Fibroblast of skin of right biceps (primary cell): Measurements from ENCODE around the gene ATP8A2.
"Not testable (repeated sequence)": the region's sequence is repeated elsewhere in the genome, so short reads cannot be mapped to it uniquely, and the experiment has no call there.

Experiments used
- DNase-seq: peaks from one replicate; pipeline ENCODE4 v3.0.0-alpha.2; 2013

The ATP8A2 gene

DNA sequence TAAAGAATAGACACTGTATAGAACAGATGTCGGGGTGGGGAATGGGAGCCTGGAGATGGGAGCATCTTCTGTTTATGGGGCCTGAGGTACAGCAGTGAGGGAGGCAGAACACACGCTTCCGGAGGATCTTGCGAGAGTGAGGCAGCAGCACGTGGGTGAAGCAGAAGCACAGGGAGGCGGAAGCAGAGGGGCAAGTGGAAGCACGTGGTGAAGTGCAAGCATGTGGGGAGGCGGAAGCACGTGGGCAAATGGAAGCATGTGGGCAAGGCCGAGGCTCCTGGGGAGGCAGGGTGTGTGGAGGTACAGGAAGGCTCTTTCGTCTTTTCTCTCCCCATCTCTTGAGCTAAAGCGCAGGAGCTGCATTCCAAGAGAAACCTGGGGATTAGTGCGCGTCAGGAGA, 198.4 kb downstream of the ATP8A2 start:
- no peak for DNase-seq

DNA sequence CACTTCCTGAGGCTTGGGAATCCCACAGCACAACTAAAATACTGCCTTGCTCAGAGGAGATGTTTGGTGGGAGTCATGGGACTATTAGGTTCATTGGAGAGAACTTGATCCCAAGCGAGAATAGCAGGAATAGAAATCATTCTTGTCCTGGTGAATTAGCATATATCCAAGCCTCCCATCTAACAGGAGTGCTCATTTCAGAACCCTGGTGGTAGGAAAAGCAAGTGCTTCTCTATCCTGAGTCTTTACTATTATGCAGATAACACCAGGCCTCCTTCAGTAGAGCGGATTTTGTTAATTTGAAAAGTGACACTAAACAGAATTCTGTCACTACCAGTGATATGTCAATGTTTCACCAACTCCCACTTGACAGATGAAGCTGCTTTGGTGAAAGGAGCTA, 199.5 kb downstream of the ATP8A2 start:
- DNase-seq: no peak

DNA sequence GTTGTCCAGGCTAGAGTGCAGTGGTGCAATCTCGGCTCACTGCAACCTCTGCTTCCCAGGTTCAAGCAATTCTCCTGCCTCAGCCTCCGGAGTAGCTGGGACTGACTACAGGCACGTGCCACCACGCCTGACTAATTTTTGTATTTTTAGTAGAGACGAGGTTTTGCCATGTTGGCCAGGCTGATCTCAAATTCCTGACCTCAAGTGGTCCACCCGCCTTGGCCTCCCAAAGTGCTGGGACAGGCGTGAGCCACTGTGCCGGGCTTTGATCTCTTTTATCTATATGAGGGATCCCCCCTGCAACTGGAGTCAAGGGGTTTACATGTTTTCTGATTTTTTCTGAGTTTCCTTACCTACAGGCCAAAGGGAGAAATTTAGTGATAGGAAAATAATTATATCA, 200.4 kb downstream of the ATP8A2 start:
- not testable (repeated sequence) for DNase-seq

DNA sequence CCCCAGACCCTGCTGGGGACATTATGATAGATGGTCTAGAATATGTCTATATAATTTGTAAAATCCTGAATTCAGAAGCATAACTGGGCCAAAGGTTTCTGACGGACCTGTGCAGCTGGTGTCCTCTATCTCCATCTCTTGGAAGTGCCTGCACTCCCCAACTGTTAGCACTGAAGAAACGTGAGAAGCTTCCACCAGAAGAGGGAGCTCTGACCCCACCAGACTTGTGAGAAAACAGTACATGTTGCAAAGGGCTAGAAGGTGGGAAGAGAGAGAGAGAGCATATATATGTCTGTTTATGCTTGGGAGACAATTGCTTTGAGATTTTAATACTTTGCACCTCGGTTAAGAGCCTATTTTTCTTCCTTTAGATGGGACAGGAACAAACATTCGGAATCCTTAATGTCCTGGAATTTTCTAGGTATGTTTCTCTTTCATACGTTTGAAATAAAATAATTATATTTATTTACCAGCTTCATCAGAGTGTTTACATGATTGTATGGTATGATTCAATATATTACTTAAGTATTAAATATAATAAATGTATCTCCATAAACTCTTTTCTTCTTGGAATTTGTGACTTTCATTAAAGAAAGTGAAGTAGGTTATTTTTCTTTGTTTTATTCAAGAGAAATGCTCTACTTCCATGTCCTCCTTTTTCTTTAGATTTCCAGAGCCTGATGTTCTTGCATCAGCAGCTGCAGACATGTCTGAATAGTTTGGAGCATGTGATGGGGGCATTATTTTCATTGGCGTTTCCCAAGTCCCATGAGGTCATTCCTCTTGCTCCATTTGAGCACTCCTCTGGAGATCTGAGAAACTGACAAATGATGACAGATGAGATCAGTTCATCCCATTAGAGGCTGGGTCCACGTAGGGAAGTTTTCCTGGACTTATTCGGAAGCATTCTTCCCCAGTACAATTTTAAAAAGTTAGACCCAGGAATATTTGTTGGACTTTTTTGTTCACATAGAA, 202.9 kb downstream of the ATP8A2 start:
- DNase-seq: peak; percentile 75

DNA sequence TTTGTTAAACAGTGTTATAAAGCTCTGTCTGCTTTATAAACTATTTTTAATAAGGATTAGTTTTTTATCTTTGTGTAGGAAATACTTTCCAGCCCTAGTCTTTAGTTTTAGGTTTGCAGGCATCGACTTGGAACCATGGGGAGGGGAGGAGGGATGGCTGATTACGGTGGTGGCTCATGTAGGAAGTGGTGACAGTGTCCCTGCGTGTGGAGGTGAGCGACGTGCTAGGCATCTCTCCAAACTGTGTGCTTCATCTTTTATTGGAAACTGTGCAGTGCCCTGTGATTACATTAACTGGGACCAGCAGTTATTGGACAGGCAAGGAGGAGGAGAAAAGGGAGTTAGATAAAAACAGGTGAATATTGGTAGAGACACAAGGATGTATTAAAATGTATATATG, 203.8 kb downstream of the ATP8A2 start:
- no peak for DNase-seq

DNA sequence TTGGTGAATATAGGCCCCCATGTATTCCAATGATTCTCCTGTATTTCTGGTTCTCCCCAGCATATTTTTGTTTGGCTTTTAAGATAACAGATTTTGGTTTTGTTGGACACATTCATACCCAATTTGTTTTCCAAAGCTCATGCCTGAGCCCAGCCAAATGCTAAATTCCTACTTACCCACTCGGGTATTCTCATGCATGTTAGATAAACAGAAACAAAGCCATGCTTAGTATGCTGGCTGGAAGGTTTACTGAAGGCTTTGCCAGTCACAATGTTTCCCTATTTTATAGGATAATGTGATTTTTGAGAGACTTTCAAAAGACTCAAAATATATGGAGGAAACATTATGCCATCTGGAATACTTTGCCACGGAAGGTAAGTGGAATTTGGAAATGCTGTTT, 206.8 kb downstream of the ATP8A2 start:
- no peak for DNase-seq

DNA sequence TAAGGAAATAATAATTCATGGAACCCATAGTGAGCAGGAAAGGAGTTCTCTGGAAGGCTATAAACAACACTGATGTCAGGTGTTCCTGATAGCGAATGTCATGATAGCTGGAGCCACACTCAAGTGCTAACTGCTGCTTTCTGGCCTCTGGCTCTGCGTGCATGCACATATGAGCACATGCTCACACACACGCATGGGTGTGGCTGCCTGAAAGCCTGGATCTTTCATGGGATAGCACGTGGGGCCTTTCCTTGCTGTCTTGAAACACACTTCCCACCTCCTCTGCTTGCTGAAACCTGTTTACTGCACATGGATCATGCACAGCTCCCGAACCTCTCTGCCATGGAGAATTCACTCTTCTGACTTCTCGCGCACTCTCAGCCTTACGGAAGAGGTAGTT, 207.4 kb downstream of the ATP8A2 start:
- DNase-seq: no peak

DNA sequence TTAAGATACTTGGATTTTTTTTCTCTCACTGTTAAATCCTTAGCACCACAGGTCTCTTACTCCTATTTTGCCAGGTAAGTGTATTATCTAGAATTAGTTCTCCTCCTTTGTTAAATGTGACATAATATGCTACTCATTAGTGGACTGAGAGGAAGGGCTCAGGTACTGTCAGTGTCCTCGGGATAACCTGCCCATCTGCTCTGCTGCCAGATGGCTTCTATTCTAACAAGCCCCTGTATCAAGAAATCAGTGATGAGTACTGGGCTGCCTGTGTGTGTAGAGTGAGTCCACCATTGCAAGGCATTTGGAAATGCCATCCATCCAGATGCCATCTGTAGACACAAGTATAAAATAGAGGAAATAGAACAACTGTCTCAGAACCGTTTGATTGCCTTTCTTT, 209.6 kb downstream of the ATP8A2 start:
- no peak for DNase-seq

DNA sequence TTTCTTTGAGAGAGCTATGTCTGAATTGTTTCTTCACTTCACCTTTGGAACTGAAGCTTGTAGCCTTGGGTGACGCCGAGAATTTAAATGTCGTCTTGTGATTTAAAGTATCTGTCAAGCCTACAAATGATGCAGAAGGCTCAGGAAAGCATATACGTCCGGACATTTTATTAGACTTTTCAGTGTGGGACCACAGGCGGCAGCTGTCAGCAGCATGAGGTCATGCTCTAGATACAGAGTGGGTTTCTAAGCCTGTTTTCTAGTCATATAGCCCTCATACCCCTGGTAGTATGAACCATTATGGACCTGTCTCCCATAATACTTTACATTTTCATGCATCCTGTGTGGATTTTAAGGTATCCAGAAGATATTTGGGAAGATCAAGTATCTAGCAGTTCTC, 212.3 kb downstream of the ATP8A2 start:
- no peak for DNase-seq

DNA sequence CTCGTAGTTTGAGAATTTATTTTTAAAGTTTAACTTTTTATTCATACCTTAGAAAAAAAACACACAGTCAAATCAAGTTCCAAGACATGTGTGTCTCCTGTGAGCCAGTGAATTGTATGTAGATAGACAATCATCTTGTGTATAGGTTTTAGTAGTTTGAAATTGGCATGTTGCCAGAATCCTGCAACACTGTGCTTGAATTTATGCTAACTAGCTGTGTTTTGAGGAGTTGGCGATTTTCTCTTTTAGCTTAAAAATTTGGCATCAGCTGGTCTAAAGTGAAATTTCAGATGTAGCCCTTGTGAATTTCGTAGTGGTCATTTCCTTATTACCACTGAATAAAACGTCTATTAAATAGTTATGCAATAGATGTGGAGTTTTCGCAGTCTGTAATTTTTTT, 213.2 kb downstream of the ATP8A2 start:
- DNase-seq: no peak

DNA sequence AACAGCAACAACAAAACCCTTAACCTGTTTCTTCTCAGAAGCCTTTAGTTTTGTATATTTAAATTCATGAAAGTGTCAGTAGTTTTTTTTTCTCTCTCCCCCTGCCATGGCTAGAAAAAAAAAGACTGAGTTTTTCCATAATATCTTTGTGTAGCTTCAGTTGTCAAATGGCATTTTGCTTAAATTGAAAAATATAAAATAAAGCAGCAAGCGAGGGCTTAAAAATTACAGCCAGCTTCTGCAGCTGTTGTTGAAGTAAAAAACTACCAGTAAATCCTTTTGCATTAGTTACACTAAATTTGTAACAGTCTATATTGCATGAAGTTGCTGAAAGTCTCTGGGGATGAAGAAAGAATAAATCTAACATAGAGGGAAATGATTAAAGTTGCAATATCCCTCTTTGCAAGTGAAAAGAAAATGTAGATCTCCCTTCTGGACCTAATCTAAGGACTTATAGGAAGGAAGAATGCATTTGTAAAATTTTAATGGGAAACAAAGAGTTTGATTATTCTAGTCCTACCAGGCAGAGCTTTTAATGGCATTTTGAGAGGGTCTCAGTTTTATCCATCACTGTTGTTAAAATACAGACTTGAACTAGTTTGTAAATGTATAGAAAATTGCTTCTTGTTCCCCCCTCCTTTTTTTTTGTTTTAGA, 215.7 kb downstream of the ATP8A2 start:
- no peak for DNase-seq

DNA sequence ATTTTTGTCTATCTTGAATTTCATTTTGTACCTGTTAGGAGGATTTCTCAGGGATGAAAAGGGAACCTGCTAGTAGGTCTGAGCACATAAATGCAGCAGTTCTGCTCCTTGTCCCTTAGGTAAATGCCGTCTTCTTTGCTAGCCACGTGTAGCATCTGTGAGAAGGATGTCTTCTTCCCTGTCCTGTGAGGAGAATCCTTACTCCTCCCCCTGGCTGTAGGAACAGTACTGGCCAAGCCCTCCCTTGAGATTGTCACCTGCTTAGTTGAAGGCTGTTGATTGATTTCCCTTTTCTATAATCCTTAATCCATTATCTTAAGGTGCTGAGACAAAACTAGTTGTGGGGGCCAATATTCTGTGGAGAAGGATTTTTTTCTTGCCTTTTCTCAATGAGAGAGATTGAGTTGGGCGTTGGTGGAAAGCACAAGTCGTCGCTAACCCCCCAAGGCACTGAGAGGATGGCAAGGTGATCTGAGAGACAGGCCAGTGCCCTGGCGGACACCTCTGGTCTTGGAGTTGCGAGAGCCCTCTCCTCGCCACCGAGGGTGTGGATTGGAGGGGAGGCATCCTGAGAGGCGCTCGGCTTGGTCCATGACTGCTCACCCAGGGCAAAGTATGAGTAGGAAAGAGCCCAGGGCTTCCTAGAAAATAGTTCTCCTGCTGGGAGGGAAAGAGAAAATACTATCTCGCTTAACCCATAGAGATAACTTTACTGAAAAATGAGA, 216.7 kb downstream of the ATP8A2 start:
- DNase-seq: no peak

DNA sequence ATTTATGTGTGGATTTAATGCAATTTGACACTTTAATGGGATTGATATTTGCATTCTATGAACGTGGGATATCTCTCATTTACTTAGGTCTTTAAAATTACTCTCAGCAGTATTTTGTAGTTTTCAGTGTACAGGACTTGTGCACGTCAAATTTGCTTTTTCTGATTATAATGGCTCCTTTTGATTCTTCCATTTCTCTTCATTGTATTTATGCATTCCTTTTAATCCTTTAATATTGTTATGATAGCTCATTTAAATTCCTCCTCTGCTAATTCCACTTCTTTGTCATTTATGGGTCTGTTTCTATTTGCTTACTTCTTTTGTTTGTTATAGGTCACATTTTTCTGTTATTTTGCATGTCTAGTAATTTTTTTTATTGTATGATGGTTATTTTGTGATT, 226.6 kb downstream of the ATP8A2 start:
- no peak for DNase-seq

DNA sequence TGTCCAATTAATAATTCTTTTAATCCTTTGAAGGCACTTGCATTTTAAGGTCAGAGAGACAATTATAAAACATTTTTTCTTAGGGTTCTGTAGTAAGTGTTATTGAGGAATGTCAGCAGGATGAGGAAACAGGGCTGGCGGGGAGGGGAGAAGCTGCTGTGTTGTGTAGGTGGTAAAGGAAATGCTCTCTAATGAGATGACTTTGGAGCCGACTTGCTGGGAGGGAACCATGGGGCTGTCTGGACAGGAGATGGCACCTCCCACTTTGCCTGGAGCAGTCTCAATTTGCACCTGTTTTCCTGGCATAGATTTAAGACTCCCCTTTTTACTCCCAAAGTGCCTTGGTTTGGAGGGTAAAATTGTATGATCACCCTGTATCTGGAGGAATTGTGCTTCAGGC, 230.4 kb downstream of the ATP8A2 start:
- DNase-seq: no peak

DNA sequence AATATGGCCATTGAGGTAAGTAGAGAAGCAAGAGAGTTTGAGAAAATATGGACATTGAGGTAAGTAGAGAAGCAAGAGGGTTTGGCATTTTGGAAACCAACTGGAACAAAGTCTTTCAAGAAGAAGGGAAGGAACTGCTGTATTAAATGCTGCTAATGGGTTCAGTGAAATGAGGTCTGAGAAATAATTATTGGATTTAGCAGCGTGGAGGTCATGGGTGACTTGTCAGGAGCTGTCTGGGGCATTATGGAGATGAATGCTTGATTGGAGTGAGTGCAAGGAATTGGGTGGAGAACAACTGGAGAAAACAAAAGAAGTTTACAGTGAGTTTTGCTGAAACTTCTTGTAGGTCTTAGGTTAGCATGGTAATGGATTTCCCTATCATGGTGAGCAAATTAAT, 232.3 kb downstream of the ATP8A2 start:
- no peak for DNase-seq

DNA sequence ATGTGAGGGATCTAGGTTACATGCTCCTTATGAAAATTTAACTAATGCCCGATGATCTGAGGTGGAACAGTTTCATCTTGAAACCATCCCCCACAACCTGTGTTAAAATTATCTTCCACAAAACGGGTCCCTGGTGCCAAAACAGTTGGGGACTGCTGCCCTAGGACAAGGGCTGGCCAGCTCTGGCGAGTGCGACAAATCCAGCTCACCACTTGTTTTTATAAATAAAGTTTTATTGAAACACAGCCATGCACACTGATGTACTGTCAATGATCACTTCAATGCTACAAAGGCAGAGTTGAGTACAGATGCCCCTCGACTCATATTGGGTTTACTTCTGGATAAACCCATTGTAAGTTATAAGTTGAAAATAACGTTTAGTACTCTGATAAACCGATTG, 235.3 kb downstream of the ATP8A2 start:
- DNase-seq: no peak

DNA sequence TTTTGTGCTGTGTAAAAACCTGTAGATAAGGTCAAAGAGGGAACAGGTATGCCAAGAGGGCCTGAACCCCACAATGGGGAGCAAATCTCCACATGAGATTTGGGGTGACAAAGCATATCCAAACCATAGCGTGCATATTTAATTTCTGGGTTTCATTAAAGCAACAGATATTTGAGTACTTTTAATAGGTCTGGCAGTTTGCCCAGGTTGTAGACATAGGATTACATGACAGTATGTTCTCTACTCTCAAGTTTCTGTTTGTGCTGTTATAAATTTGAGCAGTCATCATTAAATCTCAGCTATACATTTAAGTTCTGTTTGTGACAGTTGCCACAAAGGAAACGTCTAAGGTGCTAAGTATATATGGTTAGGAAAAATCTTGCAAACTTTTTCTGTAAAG, 236.4 kb downstream of the ATP8A2 start:
- DNase-seq: no peak

DNA sequence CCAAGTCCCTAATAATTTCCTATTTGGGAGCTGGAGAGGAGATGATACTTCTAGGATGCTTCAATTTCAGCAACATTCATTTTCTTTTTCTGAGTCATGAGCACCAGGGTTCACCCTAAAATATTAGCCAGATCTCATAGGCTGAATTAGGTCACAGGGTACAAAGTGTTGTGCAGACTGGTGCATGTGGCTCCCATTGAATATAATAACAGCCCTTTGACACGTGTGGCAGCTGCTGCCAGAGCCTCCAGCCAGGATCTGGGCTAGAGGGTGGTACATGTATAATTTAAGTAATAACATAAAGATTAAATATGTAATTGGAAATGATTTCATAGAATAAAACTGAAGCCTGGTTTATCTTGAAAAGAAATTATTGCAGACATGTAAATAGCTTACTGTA, 244.9 kb downstream of the ATP8A2 start:
- no peak for DNase-seq

DNA sequence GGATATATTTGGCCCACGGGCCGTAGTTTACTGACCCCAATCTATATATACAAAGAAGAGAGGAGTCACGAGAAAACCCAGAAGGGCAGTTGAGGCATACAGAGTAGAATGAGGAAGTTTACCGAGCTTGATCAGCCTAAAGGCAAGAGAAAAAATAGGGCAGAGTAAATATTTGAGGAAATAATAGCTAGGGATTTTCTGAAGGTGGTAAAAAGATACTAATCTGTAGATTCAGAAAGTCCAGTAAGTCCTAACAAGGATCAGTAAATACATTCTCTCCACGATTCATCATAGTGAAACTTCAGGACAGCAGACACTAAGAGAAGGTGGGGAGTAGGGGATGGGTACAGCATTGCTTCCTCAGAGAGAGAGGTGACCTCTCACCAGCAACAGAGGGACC, 248.1 kb downstream of the ATP8A2 start:
- no peak for DNase-seq

DNA sequence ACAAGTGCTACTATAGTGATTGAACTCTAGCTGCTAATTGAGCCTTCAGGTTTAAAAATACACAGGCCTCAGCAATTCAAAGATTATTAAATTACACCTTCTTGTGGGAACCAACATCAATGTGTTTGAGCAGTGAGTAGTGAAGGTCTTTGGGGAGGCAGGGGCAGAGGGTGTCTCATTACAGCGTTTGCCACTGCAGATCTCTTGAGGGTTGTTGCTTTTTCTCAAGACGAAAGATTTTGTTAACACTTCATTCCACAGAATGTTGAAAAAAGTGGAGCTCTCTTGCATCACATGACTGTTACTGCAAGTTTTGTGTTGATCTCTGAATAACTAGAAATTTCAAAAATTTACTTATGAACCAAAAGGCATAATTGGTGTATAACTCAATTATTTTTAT, 253.6 kb downstream of the ATP8A2 start:
- no peak for DNase-seq

DNA sequence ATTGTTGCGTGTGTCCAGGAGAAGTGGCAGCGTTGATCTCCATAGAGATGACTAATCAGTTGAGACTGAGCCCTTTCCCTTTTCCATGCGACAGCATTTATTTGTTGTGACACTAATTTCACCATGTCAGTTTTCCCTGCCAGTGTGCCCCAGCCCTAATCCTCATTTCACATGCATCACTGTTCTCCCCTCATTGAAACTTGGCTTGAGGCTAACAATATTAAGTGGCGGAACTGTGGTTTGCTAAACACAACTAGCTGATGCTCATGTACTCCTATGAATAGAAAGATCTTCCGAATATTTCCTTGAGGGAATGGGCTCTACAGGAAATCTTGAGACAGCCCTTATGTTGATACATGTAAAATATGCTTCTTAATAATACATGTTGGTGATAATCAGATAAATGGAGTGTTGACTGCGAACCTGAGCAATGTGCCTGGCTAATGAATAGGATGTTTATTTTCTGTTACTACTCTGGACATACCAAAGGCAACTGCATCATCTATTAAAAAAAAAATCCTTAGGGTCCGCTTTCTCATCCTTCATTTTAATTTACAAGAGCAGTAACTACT, 258.6 kb downstream of the ATP8A2 start:
- no peak for DNase-seq

DNA sequence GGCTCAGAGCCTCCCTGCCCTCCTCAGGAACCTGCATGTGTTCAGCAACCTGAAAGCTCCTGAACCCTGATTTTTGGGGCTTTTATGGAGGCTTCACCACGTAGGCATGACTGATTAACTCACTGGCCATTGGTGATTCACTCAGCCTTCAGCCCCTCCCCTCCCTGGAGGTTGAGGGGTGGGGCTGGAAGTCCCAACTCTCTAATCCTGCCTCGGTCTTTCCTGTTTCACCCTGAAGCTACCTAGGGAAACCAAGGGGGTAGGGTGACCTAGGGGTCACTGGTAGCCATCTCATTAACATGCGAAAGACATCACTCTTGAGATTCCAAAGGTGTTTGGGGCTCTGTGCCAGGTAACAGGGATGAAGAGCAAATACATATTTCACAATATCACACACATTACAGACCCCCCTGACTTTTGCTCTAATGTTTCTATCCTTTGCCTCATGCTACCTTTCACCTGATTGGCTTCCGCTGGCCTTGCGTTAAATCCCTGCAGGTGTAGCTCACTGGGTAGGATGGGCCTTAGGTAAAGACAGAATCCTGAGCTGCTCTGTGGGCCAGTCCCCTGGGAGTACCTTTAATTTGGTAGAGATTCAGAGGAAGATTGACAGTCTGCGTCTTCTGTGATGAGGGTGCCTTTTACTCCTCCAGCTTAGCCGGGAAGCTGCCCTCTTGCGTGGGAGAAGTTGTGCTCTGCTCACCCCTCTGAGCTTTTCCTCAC, 260.6 kb downstream of the ATP8A2 start:
- no peak for DNase-seq

DNA sequence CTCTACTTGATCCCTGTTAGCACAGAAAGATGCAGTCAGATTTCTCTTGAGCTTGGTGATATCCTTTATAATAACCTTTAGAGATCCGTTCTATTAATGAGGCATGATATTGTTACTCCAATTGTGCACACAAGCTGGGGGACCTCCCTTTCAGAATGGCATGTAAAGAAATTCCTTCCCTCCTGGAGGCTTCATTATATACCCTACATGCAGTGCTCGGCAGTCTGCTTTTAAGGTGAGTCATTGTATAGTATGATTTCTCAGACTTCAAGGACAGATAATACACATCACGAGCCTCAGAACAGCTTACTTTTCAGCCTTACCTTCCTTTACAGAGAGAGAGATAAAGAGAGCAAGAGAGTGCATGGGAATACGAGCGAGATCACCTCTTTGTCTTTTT, 261.3 kb downstream of the ATP8A2 start:
- no peak for DNase-seq
